Measurements from ENCODE around the gene SREBF2. TPM values are rescaled to one million over a fixed set of nuclear protein-coding genes. Genes with fewer than 3 reads are reported as not detected.
A peak's percentile ranks its signal among the peaks of the same experiment; 100 is the strongest.

SREBF2 gene
- total and polyA plus RNA-seq, 8 donors = 12.2 to 159 (median 48.3) TPM

DNA sequence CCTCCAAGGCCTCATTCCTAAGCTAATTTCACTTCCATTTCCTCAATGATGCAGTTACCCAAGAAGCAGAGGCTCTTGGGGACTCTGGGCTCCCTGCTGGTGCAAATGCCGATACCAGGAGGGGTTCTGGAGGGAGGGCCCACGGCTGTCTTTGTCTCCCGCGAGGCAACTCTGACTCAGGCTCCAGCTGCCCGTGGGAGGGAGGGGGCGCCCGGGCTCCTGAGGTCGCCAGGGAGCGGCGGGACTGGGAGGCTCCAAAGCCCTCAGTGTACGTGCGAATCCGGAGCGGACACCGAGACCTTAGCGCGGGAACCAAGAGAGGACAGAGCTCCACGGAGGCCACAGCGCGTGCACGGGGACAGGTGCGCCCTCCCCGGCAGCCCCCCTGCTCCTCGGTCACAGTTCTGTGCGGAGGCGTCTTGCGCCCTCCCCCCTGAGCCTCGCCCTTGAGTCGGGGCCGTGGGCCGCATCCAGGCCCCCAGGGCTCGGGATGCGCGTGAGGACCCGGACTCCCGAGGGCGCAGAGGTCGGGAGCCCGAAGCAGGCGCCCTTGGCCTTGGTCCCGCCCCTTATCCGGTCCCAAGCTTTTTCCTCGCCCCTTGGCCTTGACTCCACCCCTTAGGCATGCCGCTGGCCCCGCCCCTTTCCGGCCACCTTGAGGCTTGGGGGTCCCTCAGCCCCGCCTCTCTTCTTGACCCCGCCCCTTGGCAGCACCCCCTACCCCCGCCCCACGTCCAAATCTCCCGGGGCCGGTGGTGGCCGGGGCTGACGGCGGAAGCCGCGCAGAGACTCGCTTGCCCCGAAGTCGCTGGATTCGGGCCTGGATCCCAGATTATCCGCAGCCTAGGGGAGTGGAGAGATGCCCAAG, 86.7 kb downstream of the SREBF2 start:
- WGBS, 5 donors = 2 to 5% (median 3%) methylated on average over 30 to 62 of the region's 62 CpGs
- Histone ChIP-seq H3K27ac (peak overlapping the region in 3 of 5 donors; percentile 13 to 54 (median 21)), H3K36me3 (no peaks in the 10 kb centered on the region), H3K9me3 (no peaks in the 10 kb centered on the region), H3K27me3 (peaks cover 6 to 84% (median 47%) of the 10 kb centered on the region in 3 donors), H3K4me1 (peaks cover 17 to 41% (median 32%) of the 10 kb centered on the region in 4 donors), H3K4me3 (peak overlapping the region; percentile 45 to 62 (median 52))
- peak; percentile 70 to 84 for DNase-seq
- no peak for TF ChIP-seq POLR2A (IDR thresholded peaks at IDR 0.05)
- TF ChIP-seq POLR2AphosphoS5 (IDR thresholded peaks at IDR 0.05) = no peak
- TF ChIP-seq, protein P1, sequence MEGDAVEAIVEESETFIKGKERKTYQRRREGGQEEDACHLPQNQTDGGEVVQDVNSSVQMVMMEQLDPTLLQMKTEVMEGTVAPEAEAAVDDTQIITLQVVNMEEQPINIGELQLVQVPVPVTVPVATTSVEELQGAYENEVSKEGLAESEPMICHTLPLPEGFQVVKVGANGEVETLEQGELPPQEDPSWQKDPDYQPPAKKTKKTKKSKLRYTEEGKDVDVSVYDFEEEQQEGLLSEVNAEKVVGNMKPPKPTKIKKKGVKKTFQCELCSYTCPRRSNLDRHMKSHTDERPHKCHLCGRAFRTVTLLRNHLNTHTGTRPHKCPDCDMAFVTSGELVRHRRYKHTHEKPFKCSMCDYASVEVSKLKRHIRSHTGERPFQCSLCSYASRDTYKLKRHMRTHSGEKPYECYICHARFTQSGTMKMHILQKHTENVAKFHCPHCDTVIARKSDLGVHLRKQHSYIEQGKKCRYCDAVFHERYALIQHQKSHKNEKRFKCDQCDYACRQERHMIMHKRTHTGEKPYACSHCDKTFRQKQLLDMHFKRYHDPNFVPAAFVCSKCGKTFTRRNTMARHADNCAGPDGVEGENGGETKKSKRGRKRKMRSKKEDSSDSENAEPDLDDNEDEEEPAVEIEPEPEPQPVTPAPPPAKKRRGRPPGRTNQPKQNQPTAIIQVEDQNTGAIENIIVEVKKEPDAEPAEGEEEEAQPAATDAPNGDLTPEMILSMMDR (IDR thresholded peaks at IDR 0.05) = no peak
- no peak for TF ChIP-seq EP300 (IDR thresholded peaks at IDR 0.05)
- intact Hi-C loops (cut with DNase I; ENCODE audit: low total_unique reads) = no loop called here

DNA sequence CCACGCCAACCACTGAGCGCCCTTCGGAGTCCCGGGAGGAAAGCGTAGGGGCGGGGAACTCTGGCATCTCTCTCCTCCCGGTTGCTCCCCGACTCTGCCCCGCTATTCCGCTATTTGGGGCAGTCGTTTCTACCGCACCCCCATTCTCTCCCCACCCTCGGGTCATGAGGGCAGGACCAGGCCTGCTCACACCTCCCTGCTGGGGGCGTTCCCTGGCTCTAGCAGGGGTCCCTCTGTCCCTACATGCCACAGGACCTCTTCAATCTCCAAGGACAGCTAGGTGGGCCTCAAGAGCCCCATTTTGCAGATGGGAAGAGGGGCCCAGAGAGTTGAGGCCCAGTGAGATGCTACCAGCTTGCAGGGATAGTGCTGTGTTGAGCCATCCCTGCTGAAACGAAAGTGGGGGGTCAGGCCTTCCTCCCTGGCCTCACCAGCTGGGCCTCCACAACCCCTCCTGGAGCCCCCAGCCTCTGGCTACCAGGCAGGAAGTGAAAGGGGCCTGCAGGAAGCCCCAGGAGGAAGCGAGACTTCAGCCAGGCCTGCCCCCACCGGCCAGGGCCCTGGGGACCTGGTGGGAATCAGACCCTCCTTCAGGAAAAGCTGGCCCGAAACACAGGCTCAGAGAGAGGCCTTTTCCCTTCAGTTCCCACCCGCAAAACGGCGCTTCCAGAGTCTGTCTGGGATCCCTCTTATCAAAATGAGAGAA, 87.5 kb downstream of the SREBF2 start:
- TF ChIP-seq POLR2AphosphoS5 (IDR thresholded peaks at IDR 0.05) = no peak
- TF ChIP-seq EP300 (IDR thresholded peaks at IDR 0.05) = no peak
- no peak for TF ChIP-seq POLR2A (IDR thresholded peaks at IDR 0.05)
- TF ChIP-seq, protein P1 (IDR thresholded peaks at IDR 0.05) = no peak
- Histone ChIP-seq H3K27ac (peak overlapping the region in 3 of 5 donors; percentile 13 to 54 (median 21)), H3K9me3 (no peaks in the 10 kb centered on the region), H3K4me3 (peak overlapping the region; percentile 45 to 62 (median 52)), H3K4me1 (peaks cover 9 to 32% (median 24%) of the 10 kb centered on the region in 4 donors), H3K27me3 (peaks cover 4 to 83% (median 45%) of the 10 kb centered on the region in 3 donors), H3K36me3 (no peaks in the 10 kb centered on the region)
- DNase-seq = no peak
- intact Hi-C loops (cut with DNase I; ENCODE audit: low total_unique reads) = no loop called here
- 52 to 63% (median 56%) methylated on average over 15 to 21 of the region's 21 CpGs for WGBS, 5 donors

DNA sequence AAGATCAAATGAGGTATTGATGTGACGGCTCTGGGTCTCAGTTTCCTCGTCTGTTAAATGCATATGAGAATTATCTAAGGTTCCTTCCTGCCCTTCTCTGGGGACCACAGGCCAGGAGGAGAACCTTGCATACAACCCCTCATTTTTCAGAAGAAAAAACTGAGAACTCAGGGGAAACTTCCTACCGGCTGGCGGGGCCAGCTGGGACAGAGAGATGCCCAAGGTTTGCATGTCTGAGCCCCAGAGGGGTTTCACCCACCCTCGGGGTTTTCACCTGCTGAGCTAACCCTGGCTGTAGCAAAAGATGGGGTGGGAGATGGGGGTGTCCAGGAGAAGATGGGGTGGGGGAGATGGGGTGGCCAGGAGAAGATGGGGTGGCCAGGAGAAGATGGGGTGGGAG, 89.4 kb downstream of the SREBF2 start:
- H3K27me3 ChIP-seq = peaks cover 0 to 83% (median 41%) of the 10 kb centered on the region in 3 donors

More for the DNA sequence above, 89.4 kb downstream of the SREBF2 start:
- WGBS, 5 donors = 83 to 89% (median 86%) methylated on average over 5 of the region's 5 CpGs
- Histone ChIP-seq H3K9me3 (no peaks in the 10 kb centered on the region), H3K4me3 (no peak overlapping the region), H3K4me1 (peaks cover 20 to 44% (median 37%) of the 10 kb centered on the region in 4 donors), H3K27ac (no peak overlapping the region), H3K36me3 (no peaks in the 10 kb centered on the region)
- intact Hi-C loops (cut with DNase I; ENCODE audit: low total_unique reads) = no loop called here
- TF ChIP-seq EP300 (IDR thresholded peaks at IDR 0.05) = no peak
- no peak for TF ChIP-seq POLR2A (IDR thresholded peaks at IDR 0.05)
- TF ChIP-seq, protein P1 (IDR thresholded peaks at IDR 0.05) = no peak
- TF ChIP-seq POLR2AphosphoS5 (IDR thresholded peaks at IDR 0.05) = no peak
- DNase-seq = no peak
